Measurements from ENCODE around the gene TLCD4.
"Not testable (repeated sequence)": the region's sequence is repeated elsewhere in the genome, so short reads cannot be mapped to it uniquely, and the experiment has no call there.

Gene TLCD4, protein sequence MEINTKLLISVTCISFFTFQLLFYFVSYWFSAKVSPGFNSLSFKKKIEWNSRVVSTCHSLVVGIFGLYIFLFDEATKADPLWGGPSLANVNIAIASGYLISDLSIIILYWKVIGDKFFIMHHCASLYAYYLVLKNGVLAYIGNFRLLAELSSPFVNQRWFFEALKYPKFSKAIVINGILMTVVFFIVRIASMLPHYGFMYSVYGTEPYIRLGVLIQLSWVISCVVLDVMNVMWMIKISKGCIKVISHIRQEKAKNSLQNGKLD

DNA sequence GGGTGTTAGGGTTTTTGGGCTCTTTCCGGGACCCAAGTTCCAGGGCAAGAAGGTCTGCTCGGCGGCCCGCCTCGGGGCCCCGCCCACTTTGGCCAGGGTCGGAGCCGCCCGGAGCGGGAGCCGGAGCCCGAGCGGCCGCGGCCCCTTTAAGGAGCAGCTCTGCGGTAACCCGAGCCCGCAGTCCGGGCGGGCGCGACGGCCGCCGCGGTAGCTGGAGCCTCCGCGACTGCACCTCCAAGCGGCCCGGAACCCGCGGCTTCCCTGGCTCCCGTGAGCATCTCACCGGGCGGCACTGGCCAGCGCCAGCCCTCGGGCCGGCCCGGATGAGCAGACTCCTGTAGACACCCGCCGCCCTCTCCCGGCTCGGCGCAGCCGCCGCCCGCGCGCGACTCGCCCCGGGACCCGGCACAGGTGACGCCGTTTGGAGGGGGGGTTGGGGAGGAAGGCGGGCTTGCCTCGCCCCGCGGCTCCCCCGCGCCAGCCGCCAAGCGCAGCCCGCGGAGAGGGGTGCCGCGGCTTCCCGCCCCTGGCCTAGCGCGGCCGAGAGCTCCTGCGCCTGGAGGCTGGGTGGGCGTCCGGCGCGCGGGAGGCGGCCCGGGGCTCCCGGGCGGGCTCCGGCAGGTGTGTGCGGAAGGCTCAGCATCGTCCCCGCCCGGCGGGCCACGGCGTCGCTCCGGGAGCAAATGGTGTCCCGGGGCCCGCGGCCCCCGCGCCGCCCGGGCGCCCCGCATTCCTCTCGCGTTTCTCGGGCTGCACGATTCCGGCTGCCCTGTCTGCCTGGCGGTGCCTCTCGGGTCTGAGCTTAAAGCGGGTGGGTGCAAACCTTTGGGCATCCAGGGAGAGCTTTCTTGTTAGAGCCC, at the start of gene TLCD4:
Gene TLCD4 (plus strand): TSS at position 149 of the 860 bp plus-strand sequence. CDS start 26,547 bp downstream, outside the sequence.
- DNase-seq, result peak; percentile 27

DNA sequence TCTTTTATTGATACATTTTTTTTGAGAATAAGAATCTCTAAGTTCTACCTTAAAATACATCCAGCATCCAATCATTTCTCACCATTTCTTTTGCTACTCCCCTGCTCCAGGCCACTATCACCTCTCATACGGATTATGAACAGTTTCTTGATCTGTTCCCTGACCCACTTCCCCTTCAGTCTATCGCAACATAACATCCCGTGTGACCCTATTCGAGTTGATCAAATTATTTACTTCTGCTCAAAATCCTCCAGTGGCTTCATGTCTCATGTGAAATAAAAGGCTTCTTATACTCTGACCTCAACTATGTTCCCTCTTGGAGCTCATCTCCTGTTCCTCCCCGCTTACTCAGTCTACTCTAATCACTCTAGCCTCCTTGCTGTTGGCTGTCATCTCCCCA, 49.6 kb upstream of the TLCD4 start:
- DNase-seq, result no peak

DNA sequence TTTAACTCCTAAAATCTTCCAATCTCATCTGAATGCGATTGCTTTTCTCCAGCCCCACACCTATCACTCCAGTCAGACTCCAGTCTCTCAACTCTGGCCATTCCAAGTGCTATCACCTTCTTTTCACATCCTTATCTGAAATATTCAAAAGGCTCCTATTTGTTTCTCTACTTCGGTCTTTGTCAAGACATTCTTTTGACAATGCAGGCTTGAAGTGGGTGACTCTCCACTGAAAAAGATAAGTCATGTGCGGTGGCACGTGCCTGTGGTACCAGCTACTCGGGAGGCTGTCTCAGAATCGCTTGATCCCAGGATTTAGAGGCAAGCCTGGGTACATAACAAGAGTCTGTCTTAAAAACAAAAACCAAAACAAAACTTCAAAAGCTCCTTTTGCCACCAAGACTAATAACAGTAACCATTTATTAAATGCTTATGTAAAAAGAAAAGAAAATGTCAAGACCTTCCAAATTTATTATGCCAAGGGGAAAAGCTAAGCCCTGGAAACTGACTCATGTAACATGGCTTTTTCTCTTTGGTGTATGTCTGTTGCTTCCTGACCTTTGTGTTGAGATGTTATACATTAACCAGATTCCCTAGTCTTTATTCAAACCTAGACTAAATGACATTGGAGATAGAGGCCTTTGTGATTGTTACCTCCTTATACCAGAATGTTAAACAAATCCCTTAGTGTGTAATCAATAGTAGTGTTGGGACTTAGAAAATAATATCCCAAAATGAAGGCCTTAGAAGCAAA, 48.0 kb upstream of the TLCD4 start:
- no peak for DNase-seq

DNA sequence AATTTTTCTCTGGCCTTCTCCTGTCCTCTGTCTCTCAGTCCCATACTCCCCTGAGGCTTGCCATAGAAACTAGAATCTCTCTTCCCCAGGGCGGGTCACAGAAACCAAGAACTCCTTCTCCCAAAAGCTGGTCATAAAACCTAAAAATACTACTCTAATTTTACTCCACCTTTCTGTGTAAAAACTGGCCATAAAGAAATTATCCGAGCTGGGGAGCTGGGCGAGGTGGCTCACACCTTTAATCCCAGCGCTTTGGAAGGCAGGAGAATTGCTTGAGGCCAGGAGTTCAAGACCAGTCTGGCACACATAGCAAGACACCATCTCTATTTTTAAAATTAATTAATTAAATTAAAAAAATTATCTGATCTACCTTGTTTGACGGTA, 47.5 kb upstream of the TLCD4 start:
- no peak for DNase-seq

DNA sequence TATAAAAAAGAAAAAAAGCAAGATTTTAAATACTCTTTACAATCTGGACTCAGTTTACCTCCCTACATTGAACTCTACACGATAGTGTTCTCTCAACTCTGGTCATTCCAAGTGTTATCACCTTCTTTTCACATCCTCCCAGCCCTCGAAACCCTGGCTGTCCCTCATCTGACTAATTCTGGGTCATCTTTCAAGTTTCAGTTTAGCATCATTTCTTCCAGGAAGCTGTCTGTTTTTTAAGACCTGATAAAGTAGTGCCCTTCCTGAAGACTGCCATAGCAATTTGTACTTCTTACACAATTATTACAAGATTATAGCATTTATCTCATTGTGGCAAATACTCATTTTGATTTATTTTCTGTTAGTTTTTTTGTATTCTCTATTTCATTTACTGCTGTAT, 45.6 kb upstream of the TLCD4 start:
- DNase-seq, result no peak

DNA sequence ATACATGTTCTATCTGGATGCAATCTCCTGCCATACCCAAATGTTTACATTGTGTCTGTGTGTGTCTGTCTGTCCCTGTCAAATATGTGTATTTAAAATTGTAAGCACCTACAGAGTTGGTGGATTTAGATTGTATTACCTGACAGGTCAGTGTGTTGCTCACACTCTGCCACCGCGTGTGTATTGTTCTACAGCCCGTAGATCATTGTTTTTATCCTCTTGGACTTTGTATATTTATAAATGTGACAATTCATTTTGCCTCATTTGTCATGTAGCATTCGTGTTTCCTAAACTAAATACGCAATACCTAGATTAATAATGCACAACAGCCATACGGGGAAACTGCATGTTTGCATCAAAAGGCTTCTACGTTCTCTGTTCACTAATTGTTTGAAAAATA, 45.0 kb upstream of the TLCD4 start:
- DNase-seq, result no peak

DNA sequence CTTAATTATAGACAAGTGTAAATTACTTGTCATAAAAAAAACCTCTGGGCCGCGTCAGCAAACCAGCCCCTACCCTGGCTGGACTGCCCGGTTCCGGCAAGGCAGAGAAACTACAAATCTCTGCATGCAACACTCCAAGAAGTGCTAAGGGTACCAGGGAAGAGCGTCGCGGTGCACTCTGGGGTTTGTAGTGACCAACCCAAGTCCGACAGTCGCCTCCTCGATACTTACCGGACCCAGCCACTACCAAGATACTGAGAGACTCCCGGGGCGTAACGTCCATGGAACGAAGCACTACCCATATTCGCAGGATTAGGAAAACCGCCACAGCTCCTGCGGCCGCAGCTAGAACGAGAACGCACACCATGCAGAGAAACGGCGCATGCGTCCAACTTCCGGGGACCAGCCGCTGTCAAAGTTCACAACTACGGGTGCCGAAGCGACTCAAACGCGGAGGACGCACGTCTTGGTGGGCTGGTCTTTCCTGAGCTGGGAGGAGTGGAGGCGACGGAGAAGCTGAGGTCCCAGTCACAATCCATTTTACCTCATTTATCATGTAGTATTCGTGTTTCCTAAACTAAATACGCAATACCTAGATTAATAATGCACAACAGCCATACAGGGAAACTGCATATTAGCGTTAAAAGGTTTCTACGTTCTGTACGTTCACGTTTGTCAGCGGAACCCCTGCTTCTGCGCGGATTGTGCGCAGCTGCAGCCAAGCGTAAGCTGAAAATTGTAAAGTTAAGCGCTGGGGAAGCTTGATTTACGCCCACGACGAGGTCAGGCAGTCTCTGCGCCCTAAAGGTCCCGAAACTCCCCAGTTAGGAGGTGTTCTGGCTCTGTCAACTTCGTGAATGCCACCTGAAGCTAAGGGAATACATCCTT, 44.4 kb upstream of the TLCD4 start, which contains the start of gene ALG14:
Gene ALG14 (minus strand): TSS at position 420 of the 888 bp plus-strand sequence. CDS start 53 bp downstream, at position 367.
- peak; percentile 92 for DNase-seq

DNA sequence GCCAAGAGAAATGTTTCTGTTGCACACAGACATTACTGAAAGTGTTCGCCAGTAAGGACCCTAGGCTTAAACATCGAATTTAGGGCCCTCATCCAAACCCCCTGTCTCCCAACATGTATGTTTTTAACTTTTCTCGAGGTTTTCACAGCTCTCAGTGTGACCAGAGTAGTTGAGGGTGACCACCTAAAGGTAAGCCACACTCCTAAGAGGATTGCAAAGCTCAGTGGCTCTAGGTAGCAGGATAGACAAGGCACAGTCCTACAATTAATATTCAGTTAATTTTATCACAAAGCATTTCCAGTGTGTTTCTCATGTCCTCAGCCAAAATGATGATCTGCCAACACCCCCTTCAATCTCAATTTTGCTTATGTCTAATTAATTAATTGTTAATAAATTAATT, 43.7 kb upstream of the TLCD4 start:
- DNase-seq, result no peak

DNA sequence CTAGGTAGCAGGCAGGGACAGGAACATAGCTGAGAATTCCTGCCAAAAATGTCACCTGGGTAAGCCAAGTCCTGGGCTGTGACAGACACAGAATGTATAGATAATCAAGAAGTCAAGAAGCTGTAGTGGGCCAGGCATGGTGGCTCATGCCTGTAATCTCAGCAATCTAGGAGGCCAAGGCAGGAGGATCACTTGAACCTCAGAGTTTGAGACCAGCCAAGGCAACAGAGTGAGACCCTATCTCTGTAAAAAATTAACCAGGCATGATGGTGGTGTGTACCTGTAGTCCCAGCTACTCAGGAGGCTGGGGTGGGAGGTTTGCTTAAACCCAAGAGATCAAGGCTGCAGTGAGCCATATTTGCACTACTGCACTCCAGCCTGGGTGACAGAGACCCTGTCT, 41.1 kb upstream of the TLCD4 start:
- DNase-seq, result no peak

DNA sequence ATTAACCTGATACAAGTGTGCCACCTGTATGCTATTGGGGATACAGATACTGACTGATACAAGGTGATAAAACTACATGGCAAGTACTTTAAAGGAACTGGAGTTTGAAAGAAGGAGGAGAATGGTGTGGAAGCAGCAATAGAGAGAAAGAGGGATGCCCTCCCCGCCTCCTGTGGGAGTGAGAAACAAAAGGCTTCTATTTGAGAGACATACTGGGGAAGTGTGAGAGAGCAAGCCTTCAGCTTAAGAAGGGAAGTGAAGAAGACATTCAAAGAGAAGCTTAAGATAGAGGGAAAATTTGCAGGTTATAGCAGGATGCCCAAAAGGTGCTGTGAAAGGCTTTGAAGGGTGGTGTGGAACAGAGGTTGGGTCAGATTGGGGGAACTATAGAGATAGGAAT, 36.7 kb upstream of the TLCD4 start:
- no peak for DNase-seq

DNA sequence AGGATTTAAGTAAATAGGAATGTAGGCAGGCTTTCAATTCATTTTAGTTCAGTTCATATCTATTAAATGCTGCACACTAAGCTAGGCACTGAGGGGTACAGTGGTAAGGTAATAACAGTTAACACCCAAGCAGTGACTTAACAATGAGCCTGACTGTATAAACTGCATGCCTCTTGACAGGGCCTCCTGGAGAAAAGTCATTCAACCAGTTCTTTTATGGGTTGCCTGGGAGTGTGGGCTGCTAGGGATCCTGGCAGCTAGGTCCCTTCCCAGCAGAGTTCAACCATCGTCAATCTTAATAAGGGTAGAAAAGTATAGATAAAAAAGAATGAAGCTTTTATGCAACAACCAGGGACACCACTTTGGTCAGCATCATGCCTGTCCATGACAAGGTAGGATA, 36.3 kb upstream of the TLCD4 start:
- no peak for DNase-seq

DNA sequence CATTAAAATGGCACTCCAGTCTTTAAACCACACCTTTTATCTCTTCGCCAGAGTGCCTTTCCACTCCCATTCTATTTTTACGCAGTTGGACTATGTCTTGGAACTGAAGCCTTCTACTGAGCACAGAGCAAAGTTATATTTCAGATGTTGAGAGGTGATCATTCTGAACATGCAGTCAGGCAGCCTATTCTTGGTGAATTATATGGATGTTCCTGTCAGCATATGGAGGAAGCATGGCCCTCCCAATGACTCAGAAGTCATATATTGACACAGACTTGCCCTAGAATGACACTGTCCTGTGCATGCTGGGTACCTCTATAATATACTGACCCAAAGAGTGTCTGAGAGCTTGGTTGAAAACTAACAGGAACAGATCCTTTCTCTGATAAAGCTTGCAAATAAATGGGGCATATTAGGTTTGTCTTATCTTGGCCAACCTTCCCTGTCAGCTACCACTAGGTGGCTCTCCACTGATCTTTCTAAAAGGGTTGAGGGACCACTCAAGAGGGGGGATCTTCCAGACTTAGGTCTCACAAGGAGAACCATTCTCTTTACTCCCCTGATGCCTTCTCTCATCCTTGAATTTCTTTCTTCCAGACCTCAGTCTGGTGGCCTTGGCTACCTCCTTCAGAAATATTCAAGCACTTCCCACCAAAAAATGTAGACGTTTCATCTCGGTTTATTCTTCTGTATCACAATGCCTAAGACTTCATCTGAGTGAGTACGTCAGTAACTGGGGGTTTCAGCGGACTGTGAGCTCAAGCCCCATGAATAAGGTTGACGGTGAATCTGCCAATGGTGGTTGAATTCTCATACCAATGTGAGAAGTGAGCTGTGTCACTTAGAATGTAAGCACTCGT, 32.6 kb upstream of the TLCD4 start:
- DNase-seq, result peak; percentile 40

DNA sequence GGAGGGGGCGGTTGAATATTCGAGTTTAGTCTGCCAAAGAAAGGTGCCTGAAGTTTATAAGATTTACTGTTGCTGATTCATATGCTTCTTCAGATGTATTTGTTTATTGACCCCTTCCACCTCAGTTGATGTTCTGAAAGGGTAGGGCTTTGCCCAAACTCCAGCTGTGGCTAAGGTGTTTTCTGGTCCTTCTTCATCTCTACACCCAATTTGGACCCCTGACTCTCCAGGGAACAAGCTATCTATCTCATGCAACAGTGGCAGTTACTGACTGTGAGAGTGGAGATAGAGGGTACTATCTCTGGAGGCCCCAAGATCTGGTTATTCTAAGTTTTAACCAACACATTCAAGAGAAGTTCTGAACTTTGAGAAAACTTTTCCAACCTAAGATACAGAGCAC, 31.8 kb upstream of the TLCD4 start:
- DNase-seq, result no peak

DNA sequence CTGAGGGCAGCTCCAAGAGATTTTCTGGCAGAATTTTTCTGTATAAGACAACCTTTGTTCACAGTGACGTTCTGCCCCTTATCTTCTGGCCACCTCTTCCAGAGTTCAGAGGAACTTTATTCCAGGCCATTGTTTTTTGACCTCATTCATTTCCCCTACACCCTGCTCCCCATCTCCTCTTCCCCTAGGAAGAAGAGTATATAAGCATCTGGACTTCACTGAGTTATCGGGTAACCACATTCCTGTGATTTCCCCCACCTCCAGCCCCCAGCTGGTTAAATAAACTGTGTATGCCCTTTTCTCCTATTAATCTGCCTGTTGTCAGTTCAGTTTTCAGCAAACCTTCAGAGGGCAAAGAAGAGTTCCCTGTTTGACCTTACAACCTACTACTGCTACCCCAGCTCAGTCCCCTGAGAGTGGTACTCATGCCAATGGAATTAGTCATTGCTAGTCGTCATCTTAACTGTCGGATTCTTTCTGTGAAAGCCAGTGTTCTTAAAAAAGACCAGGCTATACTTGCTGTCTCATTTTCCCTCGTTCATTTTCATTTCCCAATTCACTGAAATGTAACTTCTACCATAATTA, 30.1 kb upstream of the TLCD4 start:
- no peak for DNase-seq

DNA sequence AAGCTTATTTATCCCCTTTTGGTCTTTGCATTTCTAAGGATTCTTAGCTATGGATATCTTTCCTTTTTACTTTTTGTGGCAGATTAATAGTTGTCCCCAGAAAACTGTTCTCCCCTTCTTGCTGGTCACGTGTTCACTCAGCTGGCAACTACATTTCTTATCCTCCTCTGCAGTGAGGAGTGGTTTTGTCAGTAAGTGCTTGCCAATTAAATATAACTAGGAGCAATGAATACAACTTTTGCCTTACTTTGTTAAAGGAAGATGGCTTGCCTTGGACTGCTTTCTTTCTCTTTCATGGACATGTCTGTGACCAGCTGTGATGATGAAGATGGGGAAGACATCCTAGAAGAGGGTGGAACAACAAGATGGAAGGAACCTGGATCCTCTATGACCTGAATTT, 28.9 kb upstream of the TLCD4 start:
- no peak for DNase-seq

DNA sequence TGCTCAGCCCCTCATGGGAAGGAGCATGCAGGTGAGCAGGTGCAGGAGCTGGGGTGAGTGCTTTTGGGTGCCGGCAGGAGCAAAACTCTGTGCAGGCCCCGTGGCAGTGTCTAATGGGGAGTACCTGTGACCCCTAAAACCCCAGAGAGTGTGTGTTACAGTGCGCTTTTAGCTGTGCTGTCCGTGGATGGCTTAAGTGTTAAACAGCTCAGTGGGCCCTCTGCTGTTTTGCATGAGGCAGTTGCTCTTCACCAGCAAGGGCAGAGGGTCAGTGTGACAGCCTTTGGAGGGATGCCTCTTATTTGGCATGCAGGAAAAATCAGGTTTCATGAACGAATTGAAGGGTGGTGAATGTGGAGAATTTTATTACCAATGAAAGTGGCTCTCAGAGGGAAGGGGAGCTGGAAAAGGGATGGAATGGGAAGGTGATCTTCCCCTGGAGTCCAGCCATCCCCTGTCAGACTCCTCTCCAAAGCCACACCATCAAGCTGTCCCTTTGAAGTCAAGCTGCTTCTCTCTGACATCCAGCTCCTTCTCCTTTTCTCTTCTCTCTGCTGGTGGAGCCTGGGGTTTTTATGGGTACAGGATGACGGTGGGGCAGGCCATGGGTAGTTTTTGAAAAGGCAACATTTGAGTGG, 27.4 kb upstream of the TLCD4 start:
- DNase-seq, result no peak

DNA sequence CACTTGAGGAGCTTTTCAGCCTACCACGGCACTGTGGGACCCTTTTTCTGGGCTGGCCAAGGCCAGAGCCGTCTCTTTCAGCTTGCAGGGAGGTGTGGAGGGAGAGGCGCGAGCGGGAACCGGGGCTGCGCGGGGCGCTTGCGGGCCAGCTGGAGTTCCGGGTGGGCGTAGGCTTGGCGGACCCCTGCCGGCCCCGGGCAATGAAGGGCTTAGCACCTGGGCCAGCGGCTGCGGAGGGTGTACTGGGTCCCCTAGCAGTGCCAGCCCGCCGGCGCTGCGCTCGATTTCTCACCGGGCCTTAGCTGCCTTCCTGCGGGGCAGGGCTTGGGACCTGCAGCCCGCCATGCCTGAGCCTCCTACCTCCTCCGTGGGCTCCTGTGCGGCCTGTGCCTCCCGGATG, 25.9 kb upstream of the TLCD4 start:
- not testable (repeated sequence) for DNase-seq

DNA sequence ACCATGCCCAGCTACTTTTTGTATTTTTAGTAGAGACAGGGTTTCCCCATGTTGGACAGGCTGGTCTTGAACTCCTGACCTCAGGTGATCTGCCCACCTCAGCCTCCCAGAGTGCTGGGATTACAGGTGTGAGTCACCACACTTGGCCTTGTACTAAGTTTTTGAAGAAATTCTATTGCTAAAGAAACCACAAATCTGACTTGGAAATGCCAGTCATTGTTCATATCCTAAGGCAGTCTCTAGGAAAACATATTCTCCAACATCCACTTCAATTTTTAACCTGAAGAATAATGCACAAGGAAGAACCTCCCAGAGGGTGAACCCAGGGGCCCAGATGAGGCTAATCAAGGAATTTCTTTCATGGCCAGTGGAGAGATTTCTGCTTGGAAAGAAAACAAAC, 24.3 kb upstream of the TLCD4 start:
- DNase-seq, result not testable (repeated sequence)

DNA sequence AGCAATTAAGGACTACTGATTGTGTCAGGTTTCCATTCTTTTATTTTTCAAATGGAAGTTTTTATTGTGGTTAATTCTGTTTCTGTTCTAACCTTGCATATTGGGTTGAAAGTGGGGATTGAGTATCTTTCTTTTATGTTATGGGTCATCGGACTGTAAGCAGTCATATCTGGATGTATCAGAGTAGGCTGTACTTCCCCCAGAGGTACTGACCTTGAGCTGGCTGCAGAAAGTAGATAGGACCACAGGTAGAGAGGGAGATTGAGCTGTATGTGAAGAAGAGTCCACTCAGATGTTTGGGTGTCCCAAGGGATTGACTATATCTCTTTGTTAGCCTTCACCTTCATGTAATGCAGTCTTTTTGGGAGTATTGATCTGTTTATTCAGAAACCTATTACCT, 23.9 kb upstream of the TLCD4 start:
- no peak for DNase-seq

DNA sequence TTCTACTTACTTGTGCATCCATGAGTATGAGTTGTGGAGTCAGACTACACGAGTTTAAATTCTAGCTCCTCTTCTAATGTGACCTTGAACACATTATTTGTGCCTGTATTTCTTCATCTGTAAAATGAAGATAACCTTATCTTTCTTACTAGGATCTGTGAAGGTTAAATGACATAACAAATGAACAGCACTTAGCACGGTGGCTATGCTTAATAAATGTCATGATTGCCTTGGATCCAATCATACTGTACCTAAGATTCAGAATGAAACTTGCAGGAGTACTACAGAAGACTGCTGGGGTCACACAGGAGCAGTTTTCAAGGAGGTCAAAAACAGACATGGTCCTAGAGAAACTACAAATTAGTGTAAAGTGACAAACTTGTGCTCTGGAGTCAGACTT, 22.2 kb upstream of the TLCD4 start:
- no peak for DNase-seq

DNA sequence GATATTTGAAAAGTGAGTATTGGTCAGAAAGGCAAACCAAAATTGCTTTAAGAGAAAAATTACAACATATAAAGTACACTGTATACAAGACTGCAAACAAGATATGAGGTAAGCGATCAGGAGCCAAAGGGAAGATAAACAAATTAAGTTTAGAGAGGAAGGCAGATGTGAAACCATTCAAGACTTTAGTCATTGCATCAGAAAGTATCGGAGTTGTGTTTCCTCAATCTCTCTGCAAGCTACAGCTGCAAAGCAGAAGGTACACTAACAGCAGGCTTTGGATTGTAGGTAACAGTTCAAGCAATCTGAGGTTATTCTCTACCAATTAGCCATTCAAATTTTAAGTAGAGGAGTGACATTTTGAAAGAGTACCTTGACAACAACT, 21.3 kb upstream of the TLCD4 start:
- no peak for DNase-seq
